Fibroblast of lung (primary cell): ENCODE results near the gene MIXL1. TPM values are rescaled to one million over a fixed set of nuclear protein-coding genes. Genes with fewer than 3 reads are reported as not detected.
A peak's percentile ranks its signal among the peaks of the same experiment; 100 is the strongest.
"Not testable (repeated sequence)": the region's sequence is repeated elsewhere in the genome, so short reads cannot be mapped to it uniquely, and the experiment has no call there.

ENCODE experiments used
- DNase-seq, 2 donors: peaks; one replicate each; pipeline versions ENCODE4 v3.0.0 to v3.0.0-alpha.2; 2010; ENCODE audit warnings: low read depth in 2 of 2
- H2AFZ ChIP-seq: 2 replicates; pipeline ENCODE4 v1.5.1; 2012; ENCODE audit warnings: low read length, control low read depth, inconsistent platforms
- H3K27ac ChIP-seq: 2 replicates; pipeline ENCODE4 v1.5.1; 2011; ENCODE audit warnings: low read length, control low read depth; ENCODE audit not compliant: insufficient read depth
- H3K27me3 ChIP-seq: 2 replicates; pipeline ENCODE4 v1.5.1; 2011; ENCODE audit warnings: mild to moderate bottlenecking, low read length; ENCODE audit not compliant: control insufficient read depth, insufficient read depth
- H3K36me3 ChIP-seq: 2 replicates; pipeline ENCODE4 v1.5.1; 2011; ENCODE audit warnings: low read length; ENCODE audit not compliant: control insufficient read depth, insufficient read depth
- H3K4me1 ChIP-seq: 2 replicates; pipeline ENCODE4 v1.5.1; 2011; ENCODE audit warnings: low read length; ENCODE audit not compliant: control insufficient read depth, insufficient read depth; ENCODE audit errors: extremely low read depth
- H3K4me2 ChIP-seq: 2 replicates; pipeline ENCODE4 v1.5.1; 2011; ENCODE audit warnings: low read length, control low read depth; ENCODE audit not compliant: insufficient read depth; ENCODE audit errors: extremely low read depth
- H3K4me3 ChIP-seq, 4 experiments: fragments of 200-600 bp in 1 of 4; sonication (generic) in 1 of 4; replicated peaks in 1 of 4; 2 replicates each; pipeline ENCODE4 v1.5.1; 2011 to 2016; ENCODE audit warnings: low read length in 4 of 4, low read depth in 3 of 4, mild to moderate bottlenecking in 3 of 4, control low read depth in 2 of 4, inconsistent platforms in 1 of 4, mixed read lengths in 1 of 4; ENCODE audit not compliant: insufficient read depth in 1 of 4; ENCODE audit errors: control extremely low read depth in 1 of 4
- H3K79me2 ChIP-seq: 2 replicates; pipeline ENCODE4 v1.5.1; 2012; ENCODE audit warnings: mild to moderate bottlenecking, low read length, inconsistent platforms; ENCODE audit not compliant: control insufficient read depth, insufficient read depth
- H3K9ac ChIP-seq: 2 replicates; pipeline ENCODE4 v1.5.1; 2011; ENCODE audit warnings: mild to moderate bottlenecking, low read length, control low read depth; ENCODE audit not compliant: insufficient read depth
- H3K9me3 ChIP-seq: 2 replicates; pipeline ENCODE4 v1.5.1; 2012; ENCODE audit warnings: low read depth, low read length; ENCODE audit not compliant: control insufficient read depth, insufficient read depth
- H4K20me1 ChIP-seq: 2 replicates; pipeline ENCODE4 v1.5.1; 2011; ENCODE audit warnings: low read length; ENCODE audit not compliant: control insufficient read depth, insufficient read depth; ENCODE audit errors: extremely low read depth
- EZH2 ChIP-seq: IDR thresholded peaks from 2 replicates; pipeline ENCODE4 v1.5.1; 2012; ENCODE audit warnings: low read length, control low read depth, mild to moderate bottlenecking; ENCODE audit errors: missing control alignments
- polyA plus RNA-seq, 2 donors: library from polyadenylated mRNA; depleted of rRNA in 1 of 2; stranded (reverse) in 1 of 2; unstranded in 1 of 2; fragments of >200 nt; gene quantifications; 2 replicates each; pipeline ENCODE4 v1.2.1, GENCODE V29; 2011 to 2012; ENCODE audit warnings: missing spikeins in 1 of 2
- total RNA-seq: library from RNA; depleted of rRNA; stranded (reverse); fragments of >200 nt; gene quantifications from 2 replicates; pipeline ENCODE4 v1.2.1, GENCODE V29; 2014
- TF ChIP-seq, protein P1 (sequence below), 2 donors: IDR thresholded peaks in 1 of 2; conservative IDR thresholded peaks in 1 of 2; 1 replicate in 1 of 2; 2 replicates in 1 of 2; pipeline ENCODE4 v1.5.1; 2011 to 2012; ENCODE audit warnings: low read length in 2 of 2, control low read depth in 1 of 2, inconsistent platforms in 1 of 2, low read depth in 1 of 2, mild to moderate bottlenecking in 1 of 2

MIXL1 gene
- total and polyA plus RNA-seq, 2 donors (not counting 1 experiment from before 2014, with no cell fraction given) = 0.07 TPM; not detected in 1

DNA sequence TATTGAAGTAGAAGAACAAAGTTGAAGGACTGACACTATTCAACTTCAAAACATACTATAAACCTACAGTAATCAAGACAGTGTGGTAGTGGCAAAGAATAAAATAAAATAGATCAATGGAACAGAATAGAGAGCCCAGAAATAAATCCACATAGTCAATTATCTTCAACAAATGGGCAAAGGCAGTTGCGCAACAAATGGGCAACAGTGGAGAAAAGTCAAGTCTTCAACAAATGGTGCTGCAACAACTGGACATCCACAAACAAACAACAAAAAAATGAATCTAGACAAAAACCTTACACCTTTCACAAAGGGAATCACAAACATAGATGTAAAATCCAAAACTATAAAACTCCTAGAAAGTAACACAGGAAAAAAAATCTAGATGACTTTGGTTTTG, 38.4 kb downstream of the MIXL1 start:
- H4K20me1 ChIP-seq = no peaks in the 10 kb centered on the region
- no peak overlapping the region for H2AFZ ChIP-seq
- no peaks in the 10 kb centered on the region for H3K27me3 ChIP-seq
- no peak overlapping the region for H3K9ac ChIP-seq
- no peak overlapping the region for H3K4me2 ChIP-seq
- DNase-seq = no peak
- no peaks in the 10 kb centered on the region for H3K36me3 ChIP-seq
- H3K27ac ChIP-seq = no peak overlapping the region
- H3K4me3 ChIP-seq = no peak overlapping the region
- TF ChIP-seq, protein P1, sequence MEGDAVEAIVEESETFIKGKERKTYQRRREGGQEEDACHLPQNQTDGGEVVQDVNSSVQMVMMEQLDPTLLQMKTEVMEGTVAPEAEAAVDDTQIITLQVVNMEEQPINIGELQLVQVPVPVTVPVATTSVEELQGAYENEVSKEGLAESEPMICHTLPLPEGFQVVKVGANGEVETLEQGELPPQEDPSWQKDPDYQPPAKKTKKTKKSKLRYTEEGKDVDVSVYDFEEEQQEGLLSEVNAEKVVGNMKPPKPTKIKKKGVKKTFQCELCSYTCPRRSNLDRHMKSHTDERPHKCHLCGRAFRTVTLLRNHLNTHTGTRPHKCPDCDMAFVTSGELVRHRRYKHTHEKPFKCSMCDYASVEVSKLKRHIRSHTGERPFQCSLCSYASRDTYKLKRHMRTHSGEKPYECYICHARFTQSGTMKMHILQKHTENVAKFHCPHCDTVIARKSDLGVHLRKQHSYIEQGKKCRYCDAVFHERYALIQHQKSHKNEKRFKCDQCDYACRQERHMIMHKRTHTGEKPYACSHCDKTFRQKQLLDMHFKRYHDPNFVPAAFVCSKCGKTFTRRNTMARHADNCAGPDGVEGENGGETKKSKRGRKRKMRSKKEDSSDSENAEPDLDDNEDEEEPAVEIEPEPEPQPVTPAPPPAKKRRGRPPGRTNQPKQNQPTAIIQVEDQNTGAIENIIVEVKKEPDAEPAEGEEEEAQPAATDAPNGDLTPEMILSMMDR (conservative IDR thresholded peaks at IDR 0.05 in 1 of 2, IDR thresholded peaks at IDR 0.05 in 1 of 2; ENCODE audit: low read depth in 1 of 2, low read length in 2 of 2) = no peak
- no peak for TF ChIP-seq EZH2
- no peaks in the 10 kb centered on the region for H3K9me3 ChIP-seq
- H3K4me1 ChIP-seq = no peaks in the 10 kb centered on the region
- H3K79me2 ChIP-seq = no peaks in the 10 kb centered on the region

DNA sequence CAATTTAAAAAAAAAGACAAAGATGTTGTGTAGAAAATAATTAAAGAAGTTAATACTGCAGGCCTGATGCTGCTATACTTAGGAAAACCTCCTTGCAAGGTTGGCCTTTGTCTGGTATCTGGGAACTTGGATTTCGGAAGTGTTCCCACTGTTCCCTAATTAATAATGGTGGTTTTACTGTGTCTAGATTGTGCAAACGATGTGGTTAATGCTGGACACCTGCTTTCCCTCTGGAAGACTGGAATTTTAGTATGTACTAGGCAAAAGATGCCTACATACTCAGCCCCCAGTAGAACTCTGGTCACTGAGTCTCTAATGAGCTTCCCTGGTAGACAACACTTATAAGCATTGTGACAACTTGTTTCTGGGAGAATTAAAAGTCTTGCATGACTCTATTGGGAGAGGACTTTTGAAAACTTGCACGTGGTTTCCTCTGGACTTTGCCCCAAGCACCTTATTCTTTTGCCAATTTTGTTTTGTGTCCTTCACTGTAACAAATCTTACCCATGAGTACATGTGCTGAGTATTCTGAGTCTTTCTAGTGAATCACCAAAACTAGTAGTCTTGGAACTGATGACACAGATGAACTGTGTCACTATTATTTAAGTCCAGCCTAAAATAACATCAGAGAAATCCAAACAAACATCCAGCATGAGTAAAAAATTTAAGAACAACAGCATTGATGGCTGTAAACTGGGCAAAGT, 45.1 kb downstream of the MIXL1 start:
- Histone ChIP-seq H3K9ac (no peak overlapping the region), H2AFZ (no peak overlapping the region), H3K36me3 (no peaks in the 10 kb centered on the region), H3K27ac (no peak overlapping the region), H3K27me3 (no peaks in the 10 kb centered on the region), H3K4me3 (no peak overlapping the region), H4K20me1 (no peaks in the 10 kb centered on the region), H3K79me2 (no peaks in the 10 kb centered on the region), H3K4me2 (no peak overlapping the region), H3K4me1 (no peaks in the 10 kb centered on the region), H3K9me3 (no peaks in the 10 kb centered on the region)
- peak; percentile 42 to 60 for DNase-seq
- TF ChIP-seq, protein P1 (conservative IDR thresholded peaks at IDR 0.05 in 1 of 2, IDR thresholded peaks at IDR 0.05 in 1 of 2; ENCODE audit: low read depth in 1 of 2, low read length in 2 of 2) = no peak
- no peak for TF ChIP-seq EZH2

DNA sequence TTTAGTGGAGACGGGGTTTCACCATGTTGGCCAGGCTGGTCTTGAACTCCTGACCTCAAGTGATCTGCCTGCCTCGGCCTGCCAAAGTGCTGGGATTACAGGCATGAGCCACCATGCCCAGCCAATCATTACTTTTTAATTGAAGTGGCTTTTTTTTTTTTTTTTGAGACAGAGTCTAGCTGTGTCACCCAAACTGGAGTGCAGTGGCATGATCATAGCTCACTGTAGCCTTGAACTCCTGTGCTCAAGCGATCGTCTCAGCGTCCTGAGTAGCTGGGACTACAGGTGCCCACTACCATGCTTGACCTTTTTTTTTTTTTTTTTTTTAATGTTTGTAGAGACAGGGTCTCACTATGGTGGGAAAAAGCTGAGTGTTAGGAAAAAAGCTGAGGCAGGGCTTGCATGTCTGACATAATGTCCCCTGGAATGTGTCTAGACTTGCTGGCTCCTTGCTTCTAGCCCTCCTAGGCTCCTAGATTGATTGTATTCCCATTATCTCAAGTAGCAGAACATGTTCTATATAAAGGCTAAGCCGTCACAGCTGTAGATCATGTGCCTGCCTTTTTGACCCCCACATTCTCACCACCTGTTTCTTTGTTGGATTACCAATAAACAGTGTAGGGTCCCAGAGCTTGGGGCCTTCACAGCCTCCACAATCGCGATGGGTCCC, 48.9 kb downstream of the MIXL1 start:
- not testable (repeated sequence) for H3K79me2 ChIP-seq, H2AFZ ChIP-seq, H3K4me1 ChIP-seq, H3K4me3 ChIP-seq, H3K9me3 ChIP-seq, H3K27ac ChIP-seq, H3K4me2 ChIP-seq, H3K27me3 ChIP-seq, H3K9ac ChIP-seq, H3K36me3 ChIP-seq, H4K20me1 ChIP-seq
- DNase-seq = peak in 1 of 2 donors; percentile 56
